Upper lobe of left lung (tissue), 4 donors: Measurements from ENCODE around the gene PTCHD4.

ENCODE experiments used
- CTCF ChIP-seq, 6 experiments: fragments of 450-650 bp in 4 of 6; fragments of 200-600 bp in 2 of 6; sonication (generic) in 2 of 6; IDR thresholded peaks; one replicate each; pipeline ENCODE4 v1.5.1; 2016 to 2019; ENCODE audit warnings: antibody characterized with exemption in 6 of 6
- POLR2A ChIP-seq, 4 donors: fragments of 450-650 bp; IDR thresholded peaks; one replicate each; pipeline ENCODE4 v1.5.1; 2016 to 2017; ENCODE audit warnings: antibody characterized with exemption in 4 of 4, mild to moderate bottlenecking in 2 of 4
- POLR2AphosphoS5 ChIP-seq, 2 donors: sonication (generic); formaldehyde crosslinking; IDR thresholded peaks; one replicate each; pipeline ENCODE4 v1.5.1; 2017; ENCODE audit warnings: antibody characterized with exemption in 2 of 2

- TF ChIP-seq CTCF (IDR thresholded peaks at IDR 0.05) (no peak), POLR2A (IDR thresholded peaks at IDR 0.05) (no peak), POLR2AphosphoS5 (IDR thresholded peaks at IDR 0.05) (no peak)
Observed at GRCh38 chr6:48084201-48084600, 26.8 kb downstream of the PTCHD4 start.
